ENCODE measurements around the gene SMC4.

Gene SMC4

DNA sequence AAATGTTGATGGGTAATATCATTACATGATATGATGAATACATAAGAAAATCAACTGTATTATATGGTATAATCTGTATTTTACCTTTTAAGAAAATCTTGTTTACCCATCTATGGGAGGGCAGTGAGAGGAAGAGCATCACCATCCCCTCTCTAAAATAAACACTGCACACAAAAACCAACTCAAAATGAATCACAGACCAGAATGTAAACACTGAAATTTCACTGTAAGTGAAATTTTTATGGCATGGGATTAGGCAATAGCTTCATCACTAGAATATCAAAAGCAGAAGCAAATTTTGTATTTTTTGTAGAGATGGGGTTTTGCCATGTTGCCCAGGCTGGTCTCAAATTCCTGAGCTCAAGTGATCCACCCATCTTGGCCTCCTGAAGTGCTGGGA, 26.7 kb upstream of the SMC4 start:
- TF ChIP-seq, protein P1, sequence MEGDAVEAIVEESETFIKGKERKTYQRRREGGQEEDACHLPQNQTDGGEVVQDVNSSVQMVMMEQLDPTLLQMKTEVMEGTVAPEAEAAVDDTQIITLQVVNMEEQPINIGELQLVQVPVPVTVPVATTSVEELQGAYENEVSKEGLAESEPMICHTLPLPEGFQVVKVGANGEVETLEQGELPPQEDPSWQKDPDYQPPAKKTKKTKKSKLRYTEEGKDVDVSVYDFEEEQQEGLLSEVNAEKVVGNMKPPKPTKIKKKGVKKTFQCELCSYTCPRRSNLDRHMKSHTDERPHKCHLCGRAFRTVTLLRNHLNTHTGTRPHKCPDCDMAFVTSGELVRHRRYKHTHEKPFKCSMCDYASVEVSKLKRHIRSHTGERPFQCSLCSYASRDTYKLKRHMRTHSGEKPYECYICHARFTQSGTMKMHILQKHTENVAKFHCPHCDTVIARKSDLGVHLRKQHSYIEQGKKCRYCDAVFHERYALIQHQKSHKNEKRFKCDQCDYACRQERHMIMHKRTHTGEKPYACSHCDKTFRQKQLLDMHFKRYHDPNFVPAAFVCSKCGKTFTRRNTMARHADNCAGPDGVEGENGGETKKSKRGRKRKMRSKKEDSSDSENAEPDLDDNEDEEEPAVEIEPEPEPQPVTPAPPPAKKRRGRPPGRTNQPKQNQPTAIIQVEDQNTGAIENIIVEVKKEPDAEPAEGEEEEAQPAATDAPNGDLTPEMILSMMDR (IDR thresholded peaks at IDR 0.05; ENCODE audit: low read depth, low read length), result no peak
- TF ChIP-seq, protein P2, sequence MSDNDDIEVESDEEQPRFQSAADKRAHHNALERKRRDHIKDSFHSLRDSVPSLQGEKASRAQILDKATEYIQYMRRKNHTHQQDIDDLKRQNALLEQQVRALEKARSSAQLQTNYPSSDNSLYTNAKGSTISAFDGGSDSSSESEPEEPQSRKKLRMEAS (IDR thresholded peaks at IDR 0.05; ENCODE audit: low read depth, low read length), result no peak
- no peak for TF ChIP-seq POLR2A (IDR thresholded peaks at IDR 0.05; ENCODE audit: extremely low read depth, insufficient read length)
- no peak for TF ChIP-seq MYC (IDR thresholded peaks at IDR 0.05; ENCODE audit: low read depth, low read length)
- no peak for DNase-seq (ENCODE audit: low read depth)
- no peak overlapping the region for H3K4me3 ChIP-seq (ENCODE audit: low read depth, low read length)

DNA sequence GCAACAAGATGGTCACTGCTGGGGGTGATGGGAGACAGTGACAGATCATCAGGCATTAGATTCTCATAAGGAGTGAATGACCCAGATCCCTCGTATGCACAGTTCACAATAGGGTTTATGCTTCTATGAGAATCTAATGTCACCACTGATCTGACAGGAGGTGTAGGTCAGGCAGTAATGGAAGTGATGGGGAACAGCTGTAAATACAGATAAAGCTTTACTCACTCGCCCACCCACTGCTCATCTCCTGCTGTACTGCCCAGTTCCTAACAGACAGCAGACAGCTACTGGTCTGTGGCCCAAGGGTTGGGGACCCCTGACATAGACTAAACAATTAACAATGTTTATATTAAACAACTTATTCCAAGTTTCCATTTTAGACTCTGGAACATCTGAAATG, 25.8 kb upstream of the SMC4 start:
- TF ChIP-seq, protein P1 (IDR thresholded peaks at IDR 0.05; ENCODE audit: low read depth, low read length), result no peak
- TF ChIP-seq MYC (IDR thresholded peaks at IDR 0.05; ENCODE audit: low read depth, low read length) (no peak), POLR2A (IDR thresholded peaks at IDR 0.05; ENCODE audit: extremely low read depth, insufficient read length) (no peak)
- TF ChIP-seq, protein P2 (IDR thresholded peaks at IDR 0.05; ENCODE audit: low read depth, low read length), result no peak
- H3K4me3 ChIP-seq (ENCODE audit: low read depth, low read length), result no peak overlapping the region
- DNase-seq (ENCODE audit: low read depth), result no peak

DNA sequence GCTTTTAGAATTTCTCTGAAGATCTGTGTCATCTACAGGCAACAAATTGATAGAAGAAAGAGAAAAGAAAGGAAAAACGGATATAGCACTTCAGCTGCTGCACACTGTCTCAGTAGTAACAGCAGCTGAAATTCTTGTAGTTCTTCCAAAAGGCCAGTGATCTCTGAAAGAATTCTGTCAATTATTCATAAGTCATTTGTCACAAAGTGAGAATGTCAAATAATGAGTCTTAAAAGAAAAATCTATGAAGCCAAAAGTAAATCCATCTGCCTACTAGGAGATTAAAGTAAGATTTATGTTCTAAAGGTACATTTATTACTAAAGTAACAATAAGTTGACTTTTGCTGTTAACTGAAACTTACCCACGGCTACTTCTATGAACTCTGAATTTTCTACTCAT, 25.0 kb upstream of the SMC4 start:
- DNase-seq (ENCODE audit: low read depth), result no peak
- TF ChIP-seq, protein P1 (IDR thresholded peaks at IDR 0.05; ENCODE audit: low read depth, low read length), result no peak
- TF ChIP-seq MYC (IDR thresholded peaks at IDR 0.05; ENCODE audit: low read depth, low read length) (no peak), POLR2A (IDR thresholded peaks at IDR 0.05; ENCODE audit: extremely low read depth, insufficient read length) (no peak)
- TF ChIP-seq, protein P2 (IDR thresholded peaks at IDR 0.05; ENCODE audit: low read depth, low read length), result no peak
- no peak overlapping the region for H3K4me3 ChIP-seq (ENCODE audit: low read depth, low read length)

DNA sequence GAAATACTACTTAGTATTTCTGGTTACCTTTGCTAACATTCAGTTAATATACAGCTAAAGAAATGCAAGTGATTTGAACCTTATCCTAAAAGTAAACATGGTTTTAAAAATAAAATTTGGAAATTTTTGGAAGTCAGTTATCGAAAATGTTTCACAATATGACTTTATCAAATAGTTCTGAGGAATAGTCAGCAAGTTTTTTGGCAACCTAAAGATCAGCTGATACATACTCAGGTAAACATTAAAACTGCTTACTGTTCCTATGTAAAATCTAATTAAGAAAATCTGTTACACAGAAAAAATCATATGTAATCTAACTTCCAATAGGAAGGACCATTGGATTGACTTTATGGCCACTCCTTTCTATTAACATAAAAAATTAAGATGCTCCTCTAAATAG, 24.5 kb upstream of the SMC4 start:
- TF ChIP-seq, protein P2 (IDR thresholded peaks at IDR 0.05; ENCODE audit: low read depth, low read length), result no peak
- TF ChIP-seq, protein P1 (IDR thresholded peaks at IDR 0.05; ENCODE audit: low read depth, low read length), result no peak
- TF ChIP-seq POLR2A (IDR thresholded peaks at IDR 0.05; ENCODE audit: extremely low read depth, insufficient read length) (no peak), MYC (IDR thresholded peaks at IDR 0.05; ENCODE audit: low read depth, low read length) (no peak)
- no peak for DNase-seq (ENCODE audit: low read depth)
- H3K4me3 ChIP-seq (ENCODE audit: low read depth, low read length), result no peak overlapping the region

DNA sequence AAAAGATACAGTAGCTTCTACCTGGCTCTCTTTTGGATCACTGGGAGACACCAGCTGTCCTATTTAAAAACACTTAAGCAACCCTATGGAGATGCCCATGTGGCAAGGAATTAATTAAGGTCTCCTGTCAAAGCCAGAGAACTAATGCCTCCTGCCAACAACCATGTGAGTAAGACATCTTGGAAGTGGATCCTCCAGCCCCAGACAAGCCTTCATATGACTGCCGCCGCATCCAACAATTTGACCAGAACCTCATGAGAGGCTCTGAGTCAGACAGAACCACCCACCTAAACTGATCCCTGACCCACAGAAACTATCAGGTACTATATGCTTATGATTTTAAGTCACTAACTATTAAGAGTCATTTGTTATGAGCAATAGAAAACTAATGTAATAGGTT, 22.8 kb upstream of the SMC4 start:
- no peak overlapping the region for H3K4me3 ChIP-seq (ENCODE audit: low read depth, low read length)
- TF ChIP-seq MYC (IDR thresholded peaks at IDR 0.05; ENCODE audit: low read depth, low read length), result no peak
- TF ChIP-seq, protein P1 (IDR thresholded peaks at IDR 0.05; ENCODE audit: low read depth, low read length), result no peak
- DNase-seq (ENCODE audit: low read depth), result no peak

Data from NB4 (cell line).